PFSK-1 (cell line): Measurements from ENCODE around the gene PLEKHA5.

ENCODE experiments used
- POLR2AphosphoS5 ChIP-seq: IDR thresholded peaks from 2 replicates; pipeline ENCODE4 v1.6.1; 2012; ENCODE audit warnings: low read depth, mild to moderate bottlenecking, control low read depth, low read length, moderate library complexity
- TF ChIP-seq, protein P1 (sequence below), 2 experiments: IDR thresholded peaks; 2 replicates each; pipeline versions ENCODE4 v1.6.1 to v1.8.0; 2011 to 2012; ENCODE audit warnings: low read depth in 2 of 2, low read length in 2 of 2, control low read depth in 1 of 2, inconsistent platforms in 1 of 2, mild to moderate bottlenecking in 1 of 2, moderate library complexity in 1 of 2; ENCODE audit not compliant: insufficient read depth in 1 of 2

DNA sequence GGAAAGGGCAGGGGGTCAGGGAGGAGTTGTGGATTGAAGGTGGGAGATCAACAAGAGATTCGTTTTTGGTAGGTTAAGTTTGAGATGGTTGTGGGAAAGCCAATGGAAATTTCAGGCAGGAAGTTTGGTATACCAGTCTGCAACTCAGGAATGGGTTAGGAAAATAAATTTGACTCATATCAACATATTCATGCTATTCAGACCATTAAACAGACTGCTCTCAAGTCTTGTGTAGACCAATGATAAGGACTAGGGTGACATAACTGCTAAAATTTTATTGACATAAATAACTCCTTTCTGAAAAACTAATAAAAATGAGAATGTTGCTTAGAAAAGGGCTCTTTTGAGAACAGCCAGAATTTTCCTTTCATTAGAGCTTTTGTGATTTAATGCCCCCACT lies 60.0 kb downstream of the PLEKHA5 start:
- no peak for TF ChIP-seq POLR2AphosphoS5
- TF ChIP-seq, protein P1, sequence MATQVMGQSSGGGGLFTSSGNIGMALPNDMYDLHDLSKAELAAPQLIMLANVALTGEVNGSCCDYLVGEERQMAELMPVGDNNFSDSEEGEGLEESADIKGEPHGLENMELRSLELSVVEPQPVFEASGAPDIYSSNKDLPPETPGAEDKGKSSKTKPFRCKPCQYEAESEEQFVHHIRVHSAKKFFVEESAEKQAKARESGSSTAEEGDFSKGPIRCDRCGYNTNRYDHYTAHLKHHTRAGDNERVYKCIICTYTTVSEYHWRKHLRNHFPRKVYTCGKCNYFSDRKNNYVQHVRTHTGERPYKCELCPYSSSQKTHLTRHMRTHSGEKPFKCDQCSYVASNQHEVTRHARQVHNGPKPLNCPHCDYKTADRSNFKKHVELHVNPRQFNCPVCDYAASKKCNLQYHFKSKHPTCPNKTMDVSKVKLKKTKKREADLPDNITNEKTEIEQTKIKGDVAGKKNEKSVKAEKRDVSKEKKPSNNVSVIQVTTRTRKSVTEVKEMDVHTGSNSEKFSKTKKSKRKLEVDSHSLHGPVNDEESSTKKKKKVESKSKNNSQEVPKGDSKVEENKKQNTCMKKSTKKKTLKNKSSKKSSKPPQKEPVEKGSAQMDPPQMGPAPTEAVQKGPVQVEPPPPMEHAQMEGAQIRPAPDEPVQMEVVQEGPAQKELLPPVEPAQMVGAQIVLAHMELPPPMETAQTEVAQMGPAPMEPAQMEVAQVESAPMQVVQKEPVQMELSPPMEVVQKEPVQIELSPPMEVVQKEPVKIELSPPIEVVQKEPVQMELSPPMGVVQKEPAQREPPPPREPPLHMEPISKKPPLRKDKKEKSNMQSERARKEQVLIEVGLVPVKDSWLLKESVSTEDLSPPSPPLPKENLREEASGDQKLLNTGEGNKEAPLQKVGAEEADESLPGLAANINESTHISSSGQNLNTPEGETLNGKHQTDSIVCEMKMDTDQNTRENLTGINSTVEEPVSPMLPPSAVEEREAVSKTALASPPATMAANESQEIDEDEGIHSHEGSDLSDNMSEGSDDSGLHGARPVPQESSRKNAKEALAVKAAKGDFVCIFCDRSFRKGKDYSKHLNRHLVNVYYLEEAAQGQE (IDR thresholded peaks at IDR 0.05; ENCODE audit: insufficient read depth in 1 of 2, low read depth in 2 of 2, low read length in 2 of 2): no peak
